ENCODE data around the gene SLC9A9.
A peak's percentile ranks its signal among the peaks of the same experiment; 100 is the strongest.

Gene SLC9A9

DNA sequence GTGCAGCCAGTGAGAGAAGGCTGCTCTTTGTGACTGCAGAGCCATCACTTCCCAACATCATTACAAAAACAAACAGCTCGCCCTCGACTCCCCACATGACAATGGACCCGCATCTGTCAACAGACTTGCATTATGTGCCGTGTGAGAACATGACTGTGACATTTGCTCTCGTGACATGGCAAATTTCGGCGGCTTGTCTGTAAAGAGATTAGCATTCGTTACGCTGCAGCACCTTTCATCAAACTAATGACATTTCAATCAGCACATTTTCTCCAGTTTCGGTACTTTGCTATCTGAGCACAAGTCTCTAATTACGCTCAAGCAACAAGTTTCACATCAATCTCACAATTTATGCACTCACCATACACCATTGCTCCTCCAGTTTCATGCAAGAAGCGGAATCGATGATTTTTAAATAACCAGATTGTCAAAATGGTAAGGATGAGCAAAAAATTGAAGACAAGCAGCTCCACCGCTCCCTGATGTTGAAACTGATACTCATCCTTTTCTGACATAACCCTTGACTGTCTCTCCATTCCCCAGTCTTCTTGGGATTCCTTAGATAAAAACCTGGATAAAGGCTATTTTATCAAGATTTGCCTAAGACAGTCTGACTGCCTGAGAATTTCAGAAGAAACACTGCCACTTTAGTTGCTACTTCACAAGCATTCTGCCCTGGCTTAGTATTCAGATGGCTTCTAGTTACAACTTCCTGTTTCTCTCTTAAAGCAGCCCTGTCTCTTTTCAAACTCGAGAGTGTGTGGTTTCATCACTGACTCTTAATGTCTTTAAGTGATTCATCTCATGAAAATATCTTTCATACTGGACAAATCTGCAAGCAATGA lies at the start of gene SLC9A9:
TSS of gene SLC9A9 (minus strand) at position 682 of the 845 bp plus-strand sequence. CDS start at position 536, 146 bp downstream.
- DNase-seq (ENCODE audit: low spot score), result peak; percentile 54
- TF ChIP-seq, protein P1, sequence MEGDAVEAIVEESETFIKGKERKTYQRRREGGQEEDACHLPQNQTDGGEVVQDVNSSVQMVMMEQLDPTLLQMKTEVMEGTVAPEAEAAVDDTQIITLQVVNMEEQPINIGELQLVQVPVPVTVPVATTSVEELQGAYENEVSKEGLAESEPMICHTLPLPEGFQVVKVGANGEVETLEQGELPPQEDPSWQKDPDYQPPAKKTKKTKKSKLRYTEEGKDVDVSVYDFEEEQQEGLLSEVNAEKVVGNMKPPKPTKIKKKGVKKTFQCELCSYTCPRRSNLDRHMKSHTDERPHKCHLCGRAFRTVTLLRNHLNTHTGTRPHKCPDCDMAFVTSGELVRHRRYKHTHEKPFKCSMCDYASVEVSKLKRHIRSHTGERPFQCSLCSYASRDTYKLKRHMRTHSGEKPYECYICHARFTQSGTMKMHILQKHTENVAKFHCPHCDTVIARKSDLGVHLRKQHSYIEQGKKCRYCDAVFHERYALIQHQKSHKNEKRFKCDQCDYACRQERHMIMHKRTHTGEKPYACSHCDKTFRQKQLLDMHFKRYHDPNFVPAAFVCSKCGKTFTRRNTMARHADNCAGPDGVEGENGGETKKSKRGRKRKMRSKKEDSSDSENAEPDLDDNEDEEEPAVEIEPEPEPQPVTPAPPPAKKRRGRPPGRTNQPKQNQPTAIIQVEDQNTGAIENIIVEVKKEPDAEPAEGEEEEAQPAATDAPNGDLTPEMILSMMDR (IDR thresholded peaks at IDR 0.05; ENCODE audit: extremely low read depth, missing control alignments), result no peak

DNA sequence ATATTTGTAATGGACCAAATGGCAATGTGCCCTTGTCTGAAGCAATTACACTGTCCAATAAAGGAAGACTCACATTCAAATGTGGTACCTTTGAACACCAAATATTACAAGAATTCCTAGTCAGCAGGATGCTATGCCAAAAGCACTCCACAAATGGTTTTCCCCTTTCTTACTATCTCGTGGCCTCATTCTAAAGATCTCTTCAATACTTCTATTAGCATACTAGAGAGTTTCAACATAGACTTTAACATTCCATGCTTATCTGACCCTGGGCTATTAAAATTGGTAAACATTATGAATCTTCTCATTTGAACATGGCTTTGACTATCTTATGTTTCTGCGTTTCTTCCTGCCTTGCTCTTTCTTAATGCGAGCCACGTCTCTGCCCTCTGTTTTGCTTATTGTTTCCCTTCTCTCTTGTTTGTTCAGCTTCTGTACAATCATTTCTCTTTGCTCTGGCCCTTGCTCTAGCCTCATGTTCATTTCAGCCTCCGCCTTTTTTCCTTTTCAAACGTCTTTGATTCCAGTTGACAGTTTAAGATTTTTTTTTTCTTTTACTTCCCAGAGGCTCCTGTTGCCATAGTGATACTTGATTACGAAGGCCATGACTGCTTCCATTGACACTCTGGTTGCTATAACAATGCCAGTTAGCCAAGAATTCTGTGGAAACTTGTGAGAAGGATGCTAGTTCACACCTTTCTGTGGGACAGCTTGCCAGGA lies 49.5 kb upstream of the SLC9A9 start:
- DNase-seq (ENCODE audit: low spot score), result no peak
- TF ChIP-seq, protein P1 (IDR thresholded peaks at IDR 0.05; ENCODE audit: extremely low read depth, missing control alignments), result no peak

- DNase-seq (ENCODE audit: low spot score), result no peak
- TF ChIP-seq, protein P1 (IDR thresholded peaks at IDR 0.05; ENCODE audit: extremely low read depth, missing control alignments), result no peak
Observed at GRCh38 chr3:143896486-143896885, 48.2 kb upstream of the SLC9A9 start.

GRCh38 chr3:143895805-143896204 lies 47.5 kb upstream of the SLC9A9 start:
- TF ChIP-seq, protein P1 (IDR thresholded peaks at IDR 0.05; ENCODE audit: extremely low read depth, missing control alignments), result no peak
- no peak for DNase-seq (ENCODE audit: low spot score)

- TF ChIP-seq, protein P1 (IDR thresholded peaks at IDR 0.05; ENCODE audit: extremely low read depth, missing control alignments), result no peak
- no peak for DNase-seq (ENCODE audit: low spot score)
Observed at GRCh38 chr3:143888846-143889245, 40.6 kb upstream of the SLC9A9 start.

DNA sequence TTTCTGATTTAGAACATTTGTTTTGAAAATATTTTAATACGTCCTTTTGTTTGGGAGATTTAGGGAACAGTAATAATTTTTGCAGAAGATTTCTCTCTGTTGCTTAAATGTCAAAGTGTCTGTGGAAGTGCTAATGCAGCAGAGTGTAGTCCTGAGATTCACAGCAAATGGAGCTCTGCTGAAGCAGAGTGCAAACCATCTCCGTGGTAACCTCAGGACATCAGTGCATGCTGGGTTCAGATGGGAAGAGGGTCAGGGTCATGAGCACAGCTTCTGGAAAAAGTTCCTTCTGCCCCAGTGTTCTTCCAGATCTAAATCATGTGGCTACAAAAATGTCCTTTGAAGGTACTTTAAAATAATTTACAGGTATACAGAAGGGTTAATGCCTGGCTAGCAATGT lies 39.9 kb upstream of the SLC9A9 start:
- no peak for DNase-seq (ENCODE audit: low spot score)
- TF ChIP-seq, protein P1 (IDR thresholded peaks at IDR 0.05; ENCODE audit: extremely low read depth, missing control alignments), result no peak

All from GM20000 (cell line).